Effector CD8-positive, alpha-beta T cell (primary cell): ENCODE measurements around the gene TIMM21.

Source experiments
- DNase-seq: peaks from one replicate; lab custom pipeline; 2025; lab: John Stamatoyannopoulos, UW

Gene TIMM21

DNA sequence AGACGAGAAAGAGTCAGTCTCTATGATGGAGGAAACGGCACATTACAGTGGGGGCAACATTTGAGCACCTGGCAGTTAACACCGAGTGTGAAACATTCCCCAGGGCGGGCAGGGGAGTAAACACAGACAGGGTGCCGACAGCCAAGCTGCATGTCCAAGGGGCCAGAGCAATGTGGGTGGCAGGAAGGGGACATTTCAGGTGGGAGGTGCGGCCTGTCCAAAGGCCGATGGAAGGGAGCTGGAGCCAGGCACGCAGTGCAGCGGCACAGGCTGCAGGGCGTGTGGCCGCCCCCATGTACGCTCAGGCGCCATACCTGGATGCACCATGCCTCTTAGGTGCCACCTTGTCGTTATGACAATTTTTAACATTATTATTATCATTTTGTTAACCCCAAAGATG is 43.3 kb downstream of the TIMM21 start:
- no peak for DNase-seq

DNA sequence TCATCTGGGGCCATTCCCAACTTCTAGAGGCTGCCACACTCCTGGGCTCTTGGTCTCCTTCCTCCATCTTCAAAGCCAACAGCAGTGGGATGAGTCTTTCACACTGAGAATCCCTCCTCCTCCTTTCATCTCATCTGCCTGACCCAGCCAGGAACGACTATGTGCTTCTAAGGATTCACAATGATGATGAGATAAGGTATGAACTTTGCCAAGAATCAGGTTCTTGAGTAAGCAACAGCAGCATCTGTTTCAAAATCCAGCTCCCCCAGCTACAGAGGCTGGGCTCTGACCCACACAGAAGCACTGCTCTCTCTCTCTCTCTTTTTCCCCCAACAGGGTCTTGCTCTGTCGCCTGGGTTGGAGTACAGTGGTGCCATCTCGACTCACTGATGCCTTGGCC is 46.4 kb downstream of the TIMM21 start:
- no peak for DNase-seq

DNA sequence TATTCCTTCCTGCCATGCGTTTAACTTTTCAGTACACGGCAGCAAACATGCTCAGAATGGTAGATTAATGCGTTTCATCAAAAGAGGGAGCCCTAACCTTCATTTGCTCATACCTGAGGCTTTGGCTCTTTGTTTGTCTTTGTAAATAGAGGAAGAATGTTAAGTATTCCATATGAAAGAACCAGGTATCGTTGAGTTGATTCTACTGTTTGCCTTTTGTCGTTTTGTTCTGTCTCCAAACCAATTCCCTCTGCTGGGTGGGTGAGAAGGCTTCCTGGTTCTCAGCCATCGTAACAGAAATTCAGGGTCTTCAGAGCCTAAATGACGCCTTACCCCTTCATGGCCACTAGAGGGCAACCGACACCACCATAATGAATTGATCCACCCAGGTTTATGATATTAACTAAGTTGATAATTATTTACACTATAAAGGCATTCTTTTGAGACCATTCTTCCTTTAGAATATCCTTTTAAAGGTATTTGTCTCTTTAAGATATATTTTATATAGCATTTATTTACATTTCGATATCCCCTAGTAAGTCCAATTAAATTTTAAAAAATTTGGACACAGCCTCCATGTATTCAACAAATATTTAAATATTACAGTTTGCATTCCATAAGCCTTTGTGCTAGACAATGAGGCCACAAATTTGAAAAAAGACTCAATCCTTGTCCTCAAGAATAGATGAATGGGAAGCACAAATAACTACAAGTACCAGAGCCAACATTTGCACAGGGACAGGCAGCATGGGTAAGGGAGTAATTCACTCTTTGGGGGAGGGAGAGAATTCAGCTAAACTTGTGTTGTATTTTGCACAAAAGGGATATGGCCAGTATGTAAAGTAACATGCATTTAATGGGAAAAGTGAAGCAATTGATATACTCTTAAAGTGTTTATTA is 48.1 kb downstream of the TIMM21 start:
- peak; percentile 18 for DNase-seq

DNA sequence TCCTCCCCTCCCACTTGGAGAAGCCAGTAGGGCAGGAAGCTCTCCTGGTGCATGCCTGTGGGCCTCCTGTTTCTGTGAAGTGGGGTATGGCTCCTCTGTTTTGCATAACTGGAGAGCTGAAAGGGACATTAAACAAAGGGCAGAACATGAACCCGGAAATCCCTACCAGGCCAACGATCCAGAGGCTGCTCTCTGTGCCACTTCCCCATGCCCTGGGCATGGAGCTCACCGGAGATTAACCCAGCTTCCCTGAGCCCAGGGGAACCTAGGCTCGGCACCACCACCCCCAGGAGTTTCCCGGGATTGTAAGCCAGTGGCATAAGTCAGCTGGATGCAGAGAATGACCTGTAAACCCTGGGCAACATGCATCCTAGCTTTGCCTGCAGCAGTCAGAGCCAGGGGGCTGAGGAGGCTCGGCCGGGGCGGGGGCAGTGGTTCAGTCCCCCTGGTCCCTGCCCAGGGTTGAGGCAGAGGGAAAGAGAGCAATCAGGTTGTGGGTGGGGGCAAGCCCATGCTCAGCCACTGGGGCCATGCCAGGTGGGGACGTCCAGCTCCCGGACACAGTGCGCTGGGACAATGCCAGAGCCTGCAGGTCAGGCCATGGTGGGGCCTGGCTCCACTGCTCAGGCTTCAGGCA is 49.5 kb downstream of the TIMM21 start:
- DNase-seq = no peak

DNA sequence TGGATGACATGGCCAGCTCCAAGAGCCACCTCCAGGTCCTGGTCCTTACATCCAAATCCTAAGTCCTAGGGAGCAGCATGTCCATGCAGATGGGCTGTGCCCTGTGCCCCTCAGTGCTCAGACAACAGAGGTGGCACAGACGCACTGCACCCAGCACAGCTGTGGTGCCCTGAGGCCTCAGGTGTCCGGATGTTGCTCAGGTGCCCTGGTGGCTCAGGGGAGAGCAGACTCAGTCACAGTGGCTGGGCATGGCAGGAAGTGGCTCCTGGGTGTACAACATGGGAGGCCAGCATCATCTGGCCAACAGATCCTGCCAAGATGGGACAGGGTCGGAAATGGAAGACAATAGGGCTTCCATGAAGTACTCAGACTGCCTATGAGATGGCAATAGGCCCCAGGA is 50.1 kb downstream of the TIMM21 start:
- DNase-seq = no peak

DNA sequence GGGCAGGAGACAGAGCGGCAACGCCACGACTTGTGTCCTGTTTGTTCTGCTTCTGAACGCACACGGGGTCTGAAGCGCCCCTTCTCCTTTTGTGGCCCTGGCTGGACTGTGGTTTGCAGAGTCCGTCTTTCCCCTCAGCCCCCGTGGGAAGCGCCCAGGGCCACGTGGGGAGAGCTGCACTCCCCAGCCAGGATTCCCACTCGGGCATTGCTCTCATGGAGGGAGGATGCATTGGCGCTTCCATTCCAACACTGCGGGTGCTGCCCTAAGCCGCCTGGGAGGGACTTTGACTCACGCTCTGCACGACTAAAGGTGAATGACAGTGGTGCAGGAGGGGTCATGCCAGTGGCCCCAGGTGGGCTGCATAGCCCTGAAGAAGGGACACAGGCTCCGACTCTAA is 52.5 kb downstream of the TIMM21 start:
- no peak for DNase-seq

DNA sequence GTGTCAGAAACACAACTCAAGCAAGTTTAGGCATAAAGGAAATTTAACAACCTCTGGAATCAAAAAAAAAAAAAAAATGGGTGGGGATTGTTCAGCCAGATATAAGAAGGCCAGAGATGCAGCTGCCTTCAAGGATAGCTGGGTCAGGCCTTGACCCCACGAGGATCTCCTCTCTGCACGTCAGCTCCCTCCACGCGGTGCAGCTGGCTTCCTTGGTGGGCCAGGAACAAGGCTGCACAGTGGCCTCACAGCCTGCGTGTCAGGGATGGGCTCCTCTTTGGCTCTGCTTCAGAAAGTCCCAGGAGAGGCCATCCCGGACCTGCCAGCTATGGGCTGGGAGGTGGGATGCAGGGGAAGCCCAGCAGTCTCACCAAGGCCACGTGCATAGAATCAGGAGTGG is 55.5 kb downstream of the TIMM21 start:
- DNase-seq = no peak

DNA sequence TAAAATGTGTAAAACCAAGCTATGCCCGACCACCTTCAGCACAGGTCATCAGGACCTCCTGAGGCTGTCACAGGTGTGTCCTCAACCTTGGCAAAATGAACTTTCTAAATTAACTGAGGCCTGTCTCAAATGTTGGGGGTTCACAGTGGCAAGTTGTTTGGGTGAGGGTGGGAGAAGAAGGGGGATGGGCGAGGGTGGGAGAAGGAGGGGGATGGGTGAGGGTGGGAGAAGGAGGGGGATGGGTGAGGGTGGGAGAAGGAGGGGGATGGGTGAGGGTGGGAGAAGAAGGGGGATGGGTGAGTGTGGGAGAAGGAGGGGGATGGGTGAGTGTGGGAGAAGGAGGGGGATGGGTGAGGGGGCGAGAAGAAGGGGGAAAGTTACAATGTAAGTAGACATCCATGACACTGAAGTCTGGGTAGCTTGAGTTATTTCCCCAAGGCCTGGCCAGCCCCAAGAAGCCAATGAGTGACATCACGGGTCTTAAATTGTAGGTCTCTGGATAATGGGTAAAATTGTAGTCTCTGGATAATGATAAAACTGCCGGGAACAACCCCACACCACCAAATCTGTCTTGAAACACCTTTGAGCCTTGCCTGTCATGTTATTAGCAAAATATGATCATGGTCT is 56.3 kb downstream of the TIMM21 start:
- DNase-seq = peak; percentile 19
